Eye (tissue), 1 donor: Measurements from ENCODE around the gene BATF3.
A peak's percentile ranks its signal among the peaks of the same experiment; 100 is the strongest.

Experiments used
- DNase-seq: peaks from one replicate; pipeline ENCODE4 v3.0.0-alpha.2; 2015

The BATF3 gene

DNA sequence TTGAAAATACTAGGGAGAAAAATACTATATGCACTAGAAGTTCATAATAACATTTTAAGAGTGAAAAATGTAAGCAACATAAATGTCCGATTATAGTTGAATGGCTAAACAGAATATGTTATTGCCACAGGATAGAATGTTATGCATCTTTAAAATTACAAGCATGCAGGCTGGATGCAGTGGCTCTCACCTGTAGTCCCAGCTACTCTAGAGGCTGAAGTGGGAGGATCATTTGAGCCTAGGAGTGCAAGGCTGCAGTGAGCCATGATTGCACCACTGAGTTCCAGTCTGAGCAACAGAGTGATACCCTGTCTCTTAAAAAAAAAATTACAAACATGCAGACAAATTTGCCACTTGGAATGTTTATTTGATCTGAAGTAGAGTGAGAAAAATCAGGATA is 3.0 kb upstream of the BATF3 start:
- DNase-seq = no peak

DNA sequence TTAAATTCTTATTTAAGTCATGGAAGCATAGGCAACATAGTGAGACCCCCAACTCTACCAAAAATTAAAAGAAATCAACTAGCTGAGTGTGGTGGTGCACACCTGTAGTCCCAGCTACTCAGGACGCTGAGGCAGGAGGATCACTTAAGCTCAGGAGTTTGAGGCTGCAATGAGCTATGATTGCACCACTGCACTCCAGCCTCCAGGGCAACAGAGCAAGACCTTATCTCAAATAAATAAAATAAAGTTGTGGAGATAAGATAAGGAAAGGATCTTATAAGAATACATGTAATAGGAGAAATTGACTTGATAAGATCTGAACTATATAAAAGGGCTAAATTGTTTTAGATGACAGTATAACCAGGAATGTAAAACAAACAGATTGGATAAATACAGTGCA is 2.3 kb upstream of the BATF3 start:
- no peak for DNase-seq

DNA sequence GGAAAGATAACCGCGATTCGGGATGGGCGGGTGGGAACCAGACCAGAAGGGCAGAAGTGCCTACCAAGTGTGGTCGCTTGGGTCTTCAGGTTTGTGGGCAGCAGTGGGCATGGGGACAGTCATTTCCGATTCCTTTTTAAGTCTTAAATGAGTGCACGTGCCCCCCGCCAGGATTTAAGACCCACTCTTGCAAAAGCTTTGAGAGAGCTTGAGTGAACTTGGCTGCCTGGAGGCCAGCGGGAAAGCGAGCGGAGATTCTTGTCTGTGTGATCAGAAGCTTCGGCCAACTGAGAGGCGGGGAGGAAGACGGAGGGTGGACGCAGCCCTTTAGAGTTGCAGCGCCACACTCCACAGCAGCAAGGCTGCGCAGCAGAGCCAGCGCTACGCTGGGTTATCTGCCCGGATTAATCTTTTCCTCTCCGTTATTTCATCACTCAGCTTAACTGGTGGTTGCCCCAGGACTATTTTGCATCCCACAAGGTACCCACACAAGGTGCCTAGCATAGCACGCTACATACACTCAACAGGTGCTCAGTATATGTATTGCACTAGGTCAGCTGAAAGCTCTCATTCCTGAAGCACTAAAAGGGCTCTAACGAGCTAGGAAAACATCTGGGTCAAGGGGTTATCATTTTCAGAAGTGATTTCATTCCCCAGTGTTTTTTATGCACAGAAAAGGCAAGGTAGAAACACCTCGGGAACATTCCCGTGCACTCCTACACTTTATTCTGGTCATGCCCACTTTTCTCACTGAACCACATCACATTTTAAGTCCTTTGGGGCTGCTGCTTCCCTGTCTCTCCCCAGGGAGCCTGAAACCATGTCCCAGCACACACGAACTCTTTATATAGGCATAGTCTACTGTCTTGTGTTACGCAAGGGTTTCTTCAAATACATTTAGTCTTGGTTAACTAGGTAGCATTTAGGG is 1.5 kb upstream of the BATF3 start:
- peak; percentile 77 for DNase-seq

DNA sequence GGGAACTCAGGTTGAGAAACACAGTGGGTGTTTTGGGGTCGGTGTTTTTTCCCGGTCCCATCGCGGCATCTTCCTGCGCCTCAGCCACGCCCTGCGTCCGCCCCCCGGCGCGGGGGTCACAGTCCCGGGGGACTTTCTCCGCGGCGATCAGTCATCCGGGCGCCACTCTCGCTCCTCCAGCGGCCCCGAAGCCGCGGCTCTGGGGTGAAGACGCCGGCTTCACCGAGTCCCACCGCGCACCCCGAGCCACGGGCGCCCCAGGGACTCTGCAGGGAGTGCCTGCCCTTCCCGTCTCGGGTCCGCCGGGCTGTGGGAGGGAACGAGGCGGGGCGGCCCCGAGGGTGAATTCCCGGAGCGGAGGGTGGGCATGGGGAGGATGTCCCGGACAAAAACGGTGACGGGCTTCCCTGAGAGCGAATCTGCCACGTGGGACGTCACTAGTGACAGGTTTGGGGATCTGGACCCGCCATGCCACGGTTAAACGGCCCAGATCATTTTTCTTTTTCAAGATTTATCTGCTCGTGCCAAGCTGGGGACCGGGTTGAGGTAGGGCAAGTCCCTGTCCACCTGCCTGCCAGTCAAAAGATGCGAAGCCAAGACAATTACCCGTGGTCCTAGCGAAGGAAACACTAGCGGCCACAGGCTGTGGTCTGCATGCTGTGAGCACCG is 717 bp upstream of the BATF3 start:
- peak; percentile 59 for DNase-seq

DNA sequence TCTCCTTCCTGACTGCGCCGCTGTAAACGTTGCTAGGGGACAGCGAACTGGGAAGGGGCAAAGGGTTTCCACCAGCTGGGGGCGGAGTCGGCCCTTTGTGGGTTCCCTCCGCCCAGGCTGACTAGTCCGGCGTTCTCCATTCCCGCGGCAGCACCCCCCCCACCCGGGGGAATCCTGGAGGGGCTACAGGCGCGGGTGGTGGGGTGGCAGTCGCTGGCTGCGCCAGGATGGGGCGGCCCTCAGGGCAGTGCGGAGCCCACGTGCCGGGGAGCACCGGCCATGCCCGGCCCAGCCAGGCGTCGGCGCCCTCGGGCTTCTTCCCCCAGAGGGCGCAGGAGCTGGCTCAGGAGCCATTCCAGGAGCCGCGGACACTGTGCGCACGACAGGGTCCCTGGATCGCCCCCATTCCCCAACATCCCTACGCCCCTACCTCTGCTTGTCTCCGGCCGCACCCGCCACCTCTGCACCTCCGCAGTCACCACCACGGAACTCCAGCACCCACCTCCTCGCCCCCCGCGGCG is 476 bp downstream of the BATF3 start:
- DNase-seq = peak; percentile 60

DNA sequence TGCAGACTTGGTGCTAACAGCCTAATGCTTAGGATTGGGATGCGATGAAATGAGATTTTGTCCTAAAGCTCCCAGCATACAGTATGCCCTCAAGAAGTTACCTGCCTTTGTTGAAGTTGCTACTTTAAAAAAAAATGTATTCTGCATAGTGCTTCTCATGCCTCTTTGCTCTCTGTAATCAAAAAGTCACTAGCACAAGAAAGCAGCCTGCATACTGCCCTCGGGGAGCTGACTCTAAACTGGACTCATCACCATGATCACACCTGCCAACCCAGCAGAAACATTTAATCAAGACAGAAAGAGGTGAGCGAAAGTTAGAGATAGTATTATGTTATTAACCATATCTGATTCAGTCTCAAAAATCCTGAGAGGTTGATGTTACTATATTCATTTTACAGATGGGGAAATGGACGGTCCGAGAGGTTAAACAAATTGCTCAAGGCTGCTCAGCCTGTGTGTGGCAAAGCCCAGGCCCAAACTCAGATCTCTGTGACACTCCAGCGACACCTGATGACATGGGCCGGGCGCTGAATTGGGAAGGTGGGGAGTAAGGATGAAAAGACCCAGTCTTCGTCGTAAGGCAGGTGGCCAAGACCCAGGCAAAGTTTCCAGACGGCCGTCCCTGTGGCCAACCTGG is 1.1 kb downstream of the BATF3 start:
- DNase-seq = no peak

GRCh38 chr1:212696721-212697331 is 2.8 kb downstream of the BATF3 start:
- DNase-seq = no peak

DNA sequence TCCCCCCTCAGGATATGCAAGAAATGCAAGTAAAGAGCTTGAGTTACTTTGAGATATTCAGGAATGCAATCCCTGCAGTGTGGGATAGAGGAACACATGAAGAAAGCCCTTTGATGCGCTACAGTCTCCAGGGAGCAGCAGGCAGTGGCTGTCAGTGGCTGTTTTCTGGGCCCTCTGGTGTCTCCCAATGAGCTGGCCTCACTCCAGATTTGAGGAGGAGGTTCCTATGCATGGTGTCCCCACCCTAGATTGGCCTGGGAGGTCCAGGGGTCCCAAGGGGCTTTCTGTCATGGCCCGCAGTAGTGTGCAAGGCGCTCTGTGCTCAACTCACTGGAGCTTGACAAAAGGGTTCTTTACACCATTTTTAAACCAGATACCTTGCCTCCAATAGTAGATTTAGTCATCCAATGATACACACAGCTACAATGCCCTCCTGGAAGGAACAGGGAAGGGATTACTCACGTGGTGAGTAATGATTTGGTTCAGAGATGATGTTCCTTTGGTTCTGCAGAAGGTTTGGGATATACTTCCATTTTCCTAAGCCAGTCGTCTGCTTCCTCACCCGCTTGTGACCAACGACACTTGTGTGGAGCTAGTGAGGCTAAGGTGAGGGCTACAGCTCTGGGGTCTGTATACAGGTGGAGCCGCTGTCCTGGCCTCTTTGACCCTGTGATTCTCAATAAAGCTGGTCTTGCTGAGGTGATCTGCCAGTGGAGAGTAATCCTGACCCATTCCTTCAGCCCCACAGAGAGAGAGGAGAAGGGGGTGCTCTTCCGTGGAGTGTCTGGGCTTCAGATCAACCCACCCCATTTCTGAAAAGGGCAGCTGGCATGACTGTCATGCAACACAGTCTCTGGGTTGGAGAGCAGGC is 6.6 kb downstream of the BATF3 start:
- no peak for DNase-seq

GRCh38 chr1:212691561-212692071 is 8.0 kb downstream of the BATF3 start:
- no peak for DNase-seq

DNA sequence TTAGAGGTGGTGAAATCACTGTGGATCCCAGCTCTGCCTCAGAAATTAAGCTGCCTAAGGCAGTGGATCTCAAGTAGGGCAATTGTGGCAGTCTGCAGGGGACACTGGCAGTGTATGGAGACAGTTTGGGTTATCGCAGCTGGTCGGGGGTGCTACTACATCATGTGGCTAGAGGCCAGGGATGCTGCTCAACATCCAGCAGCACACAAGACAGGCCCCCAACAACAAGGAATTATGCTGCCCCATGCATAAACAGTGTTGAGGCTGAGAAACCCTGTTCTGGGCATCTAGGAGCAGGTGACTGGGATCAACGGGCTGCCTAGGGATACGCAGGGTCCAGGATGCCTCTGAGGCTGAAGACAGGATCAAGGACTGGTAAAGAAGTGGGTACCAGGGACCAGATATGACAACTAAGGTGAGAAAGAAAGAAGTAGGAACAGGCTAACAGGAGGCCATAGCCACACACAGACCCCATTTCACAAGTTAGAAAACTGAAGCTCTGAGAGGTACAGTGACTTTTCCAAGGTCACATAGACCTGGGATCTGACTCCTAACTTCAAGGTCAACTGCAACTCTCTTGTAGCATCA is 8.7 kb downstream of the BATF3 start:
- no peak for DNase-seq

DNA sequence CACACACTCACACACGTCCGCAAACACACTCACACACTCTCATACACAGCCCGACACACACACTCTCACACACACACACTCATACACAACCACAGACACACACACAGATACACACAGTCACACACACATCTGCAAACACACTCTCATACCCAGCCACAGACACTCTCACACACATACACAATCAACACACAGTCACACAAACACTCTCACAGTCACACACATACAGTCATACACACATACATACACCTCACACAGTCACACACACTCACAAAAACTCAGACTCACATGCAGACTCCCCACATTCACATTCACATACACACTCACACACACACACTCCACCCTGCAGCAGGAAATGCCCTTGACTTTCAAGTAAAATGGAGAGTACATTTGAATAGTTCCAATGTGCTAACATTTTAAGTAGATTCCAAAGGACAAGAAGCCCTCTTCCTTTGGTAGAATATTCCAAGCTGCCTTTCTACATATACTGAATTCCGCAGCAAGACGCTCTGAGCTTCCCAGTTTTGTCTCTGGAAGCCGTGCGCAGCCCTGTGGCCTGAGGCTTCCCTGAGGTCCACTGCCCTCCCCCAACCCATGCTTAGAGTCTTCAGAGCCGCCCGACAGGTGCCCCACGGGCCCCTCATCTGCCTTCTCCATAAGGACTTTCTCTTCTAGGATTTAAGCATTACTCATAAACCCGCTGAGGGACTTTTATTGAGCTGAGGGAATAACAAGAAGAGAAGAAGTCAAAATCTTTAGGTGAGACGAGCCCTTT is 9.7 kb downstream of the BATF3 start:
- no peak for DNase-seq

DNA sequence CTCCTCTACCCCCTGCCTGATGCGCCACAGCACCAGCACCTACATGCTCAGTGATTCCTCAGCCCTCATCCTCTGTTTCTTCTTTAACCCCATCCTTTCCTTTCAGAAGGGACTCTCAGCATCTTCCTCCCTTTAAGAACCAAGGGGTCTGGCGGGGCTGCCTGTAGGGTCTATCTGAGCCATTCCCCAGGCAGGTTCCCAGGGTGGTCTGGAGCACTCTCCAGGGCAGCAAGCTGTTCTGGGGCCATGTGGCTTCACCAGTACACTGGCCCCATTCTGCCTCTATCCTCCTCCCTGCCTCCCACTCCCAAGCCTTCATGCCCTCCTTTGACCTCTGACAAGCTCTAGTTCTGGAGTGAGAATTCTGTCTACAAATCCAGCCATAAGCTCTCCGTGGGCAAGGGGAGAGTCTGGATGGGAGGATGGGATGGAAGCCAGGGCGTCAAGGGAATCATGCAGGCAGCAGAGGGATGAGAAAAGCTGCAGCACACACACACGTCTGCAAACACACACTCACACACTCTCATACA is 10.4 kb downstream of the BATF3 start:
- no peak for DNase-seq

GRCh38 chr1:212688341-212689047 is 11.1 kb downstream of the BATF3 start:
- DNase-seq = no peak

GRCh38 chr1:212687811-212688210 is 11.8 kb downstream of the BATF3 start:
- DNase-seq = no peak

- DNase-seq = no peak
Observed at GRCh38 chr1:212686591-212686990, 13.0 kb downstream of the BATF3 start.

DNA sequence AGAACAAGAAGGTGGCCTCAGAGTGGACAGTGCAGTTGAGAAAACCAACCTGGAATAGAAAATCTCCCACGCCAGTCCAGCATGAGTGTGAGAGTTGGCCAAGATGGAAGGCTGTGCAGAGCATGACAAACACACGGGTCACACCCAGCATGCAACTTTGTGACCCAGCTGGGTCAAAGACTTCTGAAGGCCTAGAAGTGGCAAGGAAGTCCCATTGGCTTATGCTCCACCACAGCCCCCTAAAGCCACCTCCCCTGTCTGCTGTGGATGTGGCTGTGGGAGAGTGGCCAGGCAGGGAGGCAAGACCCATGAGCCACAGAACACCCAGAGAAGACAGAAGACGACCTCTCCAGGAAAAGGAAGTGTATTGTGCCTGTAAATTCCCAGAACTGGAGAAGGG is 13.6 kb downstream of the BATF3 start:
- no peak for DNase-seq

- DNase-seq = no peak
Observed at GRCh38 chr1:212685429-212685828, 14.2 kb downstream of the BATF3 start.

- DNase-seq = no peak
Observed at GRCh38 chr1:212684521-212685090, 15.0 kb downstream of the BATF3 start.

DNA sequence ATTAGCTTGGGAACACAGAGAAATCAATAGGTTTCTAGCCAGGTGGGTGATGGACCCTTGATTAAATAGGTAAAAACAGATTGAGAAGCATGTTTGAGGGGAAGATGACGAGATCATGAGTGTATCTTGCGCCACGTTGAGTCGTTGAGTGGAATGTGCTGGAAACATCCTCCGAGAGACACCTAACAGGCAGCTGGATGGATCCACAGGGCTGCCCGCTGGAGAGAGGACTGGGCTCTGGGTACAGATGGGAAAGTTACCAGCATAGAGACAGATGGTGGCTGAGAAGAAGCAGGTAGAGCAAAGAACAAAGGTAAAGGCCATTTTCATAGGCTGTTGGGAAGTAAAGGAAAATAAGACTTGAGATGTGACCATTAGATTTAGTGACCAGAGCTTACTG is 15.6 kb downstream of the BATF3 start:
- no peak for DNase-seq
